AG10803 (cell line): Measurements from ENCODE around the gene TLK1.
"Not testable (repeated sequence)": the region's sequence is repeated elsewhere in the genome, so short reads cannot be mapped to it uniquely, and the experiment has no call there.

Experiments
- DNase-seq: peaks from one replicate; pipeline ENCODE4 v3.0.0; 2010; ENCODE audit warnings: low read depth
- H3K4me3 ChIP-seq: 2 replicates; pipeline ENCODE4 v1.5.1; 2011; ENCODE audit warnings: mild to moderate bottlenecking, low read length, control low read depth
- TF ChIP-seq, protein P1 (sequence below): conservative IDR thresholded peaks from 2 replicates; pipeline ENCODE4 v1.5.1; 2011; ENCODE audit warnings: mild to moderate bottlenecking, low read length, control low read depth, inconsistent platforms

The TLK1 gene

DNA sequence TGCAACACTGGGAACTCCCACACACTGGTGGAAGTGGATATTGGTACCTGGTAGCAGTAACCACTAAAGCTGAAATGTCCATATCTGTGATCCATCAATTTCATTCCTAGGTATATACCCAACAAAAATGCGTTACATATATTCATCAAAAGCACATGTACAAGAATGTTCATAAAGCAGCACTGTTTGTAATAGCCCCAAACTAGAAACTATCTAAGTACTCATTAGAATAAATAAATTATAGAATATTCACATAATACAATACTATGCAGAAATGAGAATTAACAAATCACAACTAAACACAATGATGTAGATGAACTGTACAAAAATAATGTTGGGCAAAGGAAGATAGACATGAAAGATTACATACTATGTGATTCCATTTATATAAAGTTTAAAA, 11.1 kb upstream of the TLK1 start:
- no peak for DNase-seq
- TF ChIP-seq, protein P1, sequence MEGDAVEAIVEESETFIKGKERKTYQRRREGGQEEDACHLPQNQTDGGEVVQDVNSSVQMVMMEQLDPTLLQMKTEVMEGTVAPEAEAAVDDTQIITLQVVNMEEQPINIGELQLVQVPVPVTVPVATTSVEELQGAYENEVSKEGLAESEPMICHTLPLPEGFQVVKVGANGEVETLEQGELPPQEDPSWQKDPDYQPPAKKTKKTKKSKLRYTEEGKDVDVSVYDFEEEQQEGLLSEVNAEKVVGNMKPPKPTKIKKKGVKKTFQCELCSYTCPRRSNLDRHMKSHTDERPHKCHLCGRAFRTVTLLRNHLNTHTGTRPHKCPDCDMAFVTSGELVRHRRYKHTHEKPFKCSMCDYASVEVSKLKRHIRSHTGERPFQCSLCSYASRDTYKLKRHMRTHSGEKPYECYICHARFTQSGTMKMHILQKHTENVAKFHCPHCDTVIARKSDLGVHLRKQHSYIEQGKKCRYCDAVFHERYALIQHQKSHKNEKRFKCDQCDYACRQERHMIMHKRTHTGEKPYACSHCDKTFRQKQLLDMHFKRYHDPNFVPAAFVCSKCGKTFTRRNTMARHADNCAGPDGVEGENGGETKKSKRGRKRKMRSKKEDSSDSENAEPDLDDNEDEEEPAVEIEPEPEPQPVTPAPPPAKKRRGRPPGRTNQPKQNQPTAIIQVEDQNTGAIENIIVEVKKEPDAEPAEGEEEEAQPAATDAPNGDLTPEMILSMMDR = no peak
- no peak overlapping the region for H3K4me3 ChIP-seq

DNA sequence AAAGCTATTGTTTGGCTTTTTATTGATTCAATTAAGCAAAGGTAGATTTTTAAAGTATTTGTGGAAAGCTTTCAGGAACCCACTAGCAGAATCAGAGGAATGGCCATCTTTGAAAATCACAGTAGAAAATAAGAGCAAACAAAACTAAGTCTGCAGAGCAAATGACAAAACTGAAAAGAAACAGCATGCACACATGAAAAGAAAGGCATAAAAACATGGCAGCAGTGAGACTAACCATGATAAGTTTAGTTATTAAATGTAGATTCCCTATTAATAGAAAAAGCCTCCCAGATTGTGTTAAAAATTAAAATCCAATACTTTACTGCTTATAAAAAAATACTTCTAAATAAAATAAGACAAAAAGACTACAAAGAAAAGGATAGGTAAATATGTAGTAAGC, 9.1 kb upstream of the TLK1 start:
- TF ChIP-seq, protein P1 = no peak
- DNase-seq = no peak
- H3K4me3 ChIP-seq = no peak overlapping the region

DNA sequence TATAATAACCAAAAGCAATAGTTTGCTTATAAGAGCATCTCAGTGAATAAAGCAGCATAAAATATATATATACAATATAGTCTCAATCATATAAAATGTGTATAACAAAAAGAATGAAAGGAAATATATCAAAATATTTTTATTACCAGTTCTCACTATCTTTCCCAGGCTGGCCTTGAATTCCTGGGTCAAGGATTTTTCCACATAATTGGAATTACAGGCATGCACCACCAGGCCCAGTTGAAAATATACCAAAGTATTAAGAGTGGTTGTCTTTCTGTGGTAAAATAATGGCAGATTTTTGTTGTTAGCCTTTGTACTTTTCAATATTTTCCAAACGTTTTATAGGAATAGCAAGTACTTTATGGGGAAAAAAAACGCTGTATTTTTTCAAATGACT, 8.6 kb upstream of the TLK1 start:
- no peak for DNase-seq
- no peak overlapping the region for H3K4me3 ChIP-seq
- TF ChIP-seq, protein P1 = no peak

DNA sequence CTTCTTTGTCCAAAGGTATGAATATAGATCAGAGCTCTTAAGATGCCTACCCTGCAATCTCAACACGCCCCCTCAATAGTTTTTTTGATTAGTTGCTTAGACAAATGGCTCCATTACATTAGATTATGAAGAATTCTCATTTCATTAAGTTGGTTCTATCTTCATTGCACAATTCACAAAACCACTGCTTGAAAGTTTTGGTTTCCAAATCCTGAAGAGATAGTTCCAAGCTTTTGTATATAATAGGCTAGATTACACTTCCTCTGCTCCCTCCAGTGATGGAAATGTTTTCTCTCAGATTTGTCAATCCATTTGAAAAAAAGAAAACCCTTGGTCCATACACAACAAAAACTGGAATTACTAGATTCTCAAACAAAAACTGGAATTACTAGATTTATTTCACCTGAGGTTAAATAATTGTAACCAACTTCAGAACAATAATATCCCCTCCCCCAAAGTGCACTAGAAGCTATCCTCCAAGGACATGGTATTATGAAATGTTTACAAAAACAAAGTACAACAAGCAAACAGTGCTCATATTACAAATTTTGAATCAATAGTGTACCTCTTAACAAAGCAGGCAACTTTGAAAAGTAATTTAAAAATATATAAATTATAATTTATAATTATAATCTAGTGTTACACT, 6.8 kb upstream of the TLK1 start:
- TF ChIP-seq, protein P1 = no peak
- no peak for DNase-seq
- H3K4me3 ChIP-seq = no peak overlapping the region

DNA sequence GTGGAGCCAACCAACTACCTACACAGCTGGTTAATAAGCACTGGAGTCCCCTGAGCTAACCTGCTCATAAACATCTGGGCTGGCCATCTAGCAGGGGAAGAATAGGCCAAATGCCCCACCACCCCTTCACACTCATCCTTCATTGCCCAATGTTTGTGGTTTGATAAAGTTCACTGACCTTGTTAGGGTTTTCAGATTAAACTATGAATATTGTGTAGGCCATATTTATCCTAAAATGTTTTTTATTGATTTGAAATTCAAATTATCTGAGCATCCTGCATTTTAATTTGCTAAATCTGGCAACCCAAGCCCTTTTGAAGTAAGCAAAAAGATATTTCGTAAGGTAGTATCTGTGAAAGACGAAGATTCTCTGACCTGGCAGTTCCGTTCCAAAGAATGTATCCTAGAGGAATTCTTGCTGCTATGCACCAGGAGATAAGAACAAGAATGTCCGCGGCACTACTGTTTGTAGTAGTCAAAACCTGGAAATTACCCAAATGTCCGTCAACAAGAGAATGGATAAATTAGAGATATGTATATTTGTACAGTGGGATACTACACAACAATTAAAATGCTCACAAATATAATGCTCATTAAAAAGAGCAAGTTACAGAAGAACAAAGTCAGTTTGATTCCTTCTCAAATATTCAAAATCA, 5.8 kb upstream of the TLK1 start:
- DNase-seq = no peak
- TF ChIP-seq, protein P1 = no peak
- no peak overlapping the region for H3K4me3 ChIP-seq

DNA sequence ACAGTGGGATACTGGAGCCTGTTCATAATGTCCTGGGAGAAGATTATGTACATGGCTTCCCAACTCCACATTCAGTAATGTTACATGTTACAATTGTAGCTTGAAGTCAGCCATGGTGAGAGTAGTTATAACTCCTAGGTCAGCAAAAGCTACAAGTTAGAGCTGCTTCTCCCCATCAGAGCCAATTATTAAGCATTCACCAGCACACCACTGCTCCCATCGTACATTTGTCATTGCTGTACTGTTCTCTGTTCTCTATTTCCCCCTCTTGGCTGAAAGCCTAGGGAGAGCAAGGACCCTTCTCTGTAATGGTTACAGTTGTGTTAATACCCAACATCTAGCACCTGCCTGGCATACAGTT, 5.3 kb upstream of the TLK1 start:
- DNase-seq = no peak
- TF ChIP-seq, protein P1 = no peak
- no peak overlapping the region for H3K4me3 ChIP-seq

DNA sequence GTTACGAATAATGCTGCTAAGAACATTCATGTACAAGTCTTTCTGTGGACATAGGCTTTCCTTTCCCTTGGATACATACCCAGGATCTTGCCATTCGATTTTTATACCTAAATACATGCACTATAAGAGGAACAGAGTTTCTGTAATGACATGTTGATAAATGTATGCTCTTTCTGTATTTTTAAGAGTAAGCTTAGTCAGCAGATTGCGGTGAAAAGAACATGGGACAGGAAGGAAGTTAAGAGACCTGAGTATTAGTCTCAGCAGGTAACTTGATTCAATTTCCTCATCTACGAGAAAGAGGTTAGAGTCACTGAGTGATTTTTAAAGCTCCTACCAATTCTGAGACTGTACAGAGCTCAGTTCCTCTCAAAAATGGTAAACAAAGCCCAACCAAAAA, 2.6 kb upstream of the TLK1 start:
- no peak for DNase-seq
- H3K4me3 ChIP-seq = no peak overlapping the region

DNA sequence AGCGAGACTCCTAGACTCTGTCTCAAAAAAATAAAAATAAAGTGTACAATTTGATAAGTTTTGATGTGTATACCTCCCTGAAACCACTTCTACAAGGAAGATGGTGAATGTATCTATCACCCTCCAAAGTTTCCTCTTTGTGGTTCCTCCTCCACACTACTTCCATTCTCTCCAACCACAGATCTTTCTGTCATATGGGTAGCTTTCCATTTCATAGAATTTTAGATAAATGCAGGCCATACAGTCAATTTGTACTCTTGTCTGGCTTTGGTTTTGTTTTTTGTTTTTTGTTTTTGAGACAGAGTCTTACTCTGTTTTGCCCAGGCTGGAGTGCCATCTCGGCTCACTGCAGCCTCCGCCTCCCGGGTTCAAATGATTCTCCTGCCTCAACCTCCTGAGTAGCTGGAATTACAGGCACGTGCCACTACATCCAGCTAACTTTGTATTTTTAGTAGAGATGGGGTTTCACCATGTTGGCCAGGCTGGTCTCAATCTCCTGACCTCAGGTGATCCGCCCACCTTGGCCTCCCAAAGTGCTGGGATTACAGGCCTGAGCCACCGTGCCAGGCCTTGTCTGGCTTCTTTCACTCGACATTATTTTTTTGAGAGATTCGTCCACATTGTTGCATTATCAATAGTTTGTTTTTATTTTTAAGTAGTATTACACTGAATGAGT, 2.0 kb upstream of the TLK1 start:
- not testable (repeated sequence) for H3K4me3 ChIP-seq, DNase-seq

More for the DNA sequence above, 2.6 kb upstream of the TLK1 start:
- TF ChIP-seq, protein P1 = no peak
